ENCODE data around the gene WDFY4.

GRCh38 chr10:48770561-48771089 is 86.0 kb downstream of the WDFY4 start:
- TF ChIP-seq CTCF (IDR thresholded peaks at IDR 0.05) (no peak), PBX3 (IDR thresholded peaks at IDR 0.05) (no peak), RFX5 (IDR thresholded peaks at IDR 0.05; ENCODE audit: low read length) (no peak), YY1 (IDR thresholded peaks at IDR 0.05; ENCODE audit: low read depth) (no peak), MAX (IDR thresholded peaks at IDR 0.05; ENCODE audit: low read depth) (no peak), RAD21 (IDR thresholded peaks at IDR 0.05; ENCODE audit: low read length) (no peak), CHD2 (IDR thresholded peaks at IDR 0.05; ENCODE audit: low read length, partially characterized antibody) (no peak), POLR2AphosphoS5 (IDR thresholded peaks at IDR 0.05; ENCODE audit: low read depth, low read length) (no peak), GABPA (IDR thresholded peaks at IDR 0.05; ENCODE audit: low read depth) (no peak), SMC3 (IDR thresholded peaks at IDR 0.05; ENCODE audit: low read depth, low read length) (no peak), FOSL2 (IDR thresholded peaks at IDR 0.05; ENCODE audit: borderline replicate concordance, low read depth) (no peak), USF2 (IDR thresholded peaks at IDR 0.05; ENCODE audit: borderline replicate concordance, low read depth, low read length) (no peak)
